Left lobe of liver (tissue), 2 donors: ENCODE data around the gene CIDEC. TPM values are rescaled to one million over a fixed set of nuclear protein-coding genes. Genes with fewer than 3 reads are reported as not detected.

ENCODE experiments used
- ATAC-seq: fragments of 200-7000 bp; cut with Tn5 transposase; one replicate; pipeline ENCODE4 v1.9.1; 2020; ENCODE audit warnings: mild to moderate bottlenecking, moderate library complexity
- DNase-seq: peaks from one replicate; pipeline ENCODE4 v3.0.0-alpha.2; 2020; ENCODE audit warnings: low spot score
- total RNA-seq: library from RNA; stranded (reverse); gene quantifications from one replicate; pipeline ENCODE4 v1.2.1, GENCODE V29; 2021
- donor health status: DM: no; HTN: no; CAD: no; lungs with moderate emphysema.
- donor health status: DM: no; HTN: yes; CAD: no.

Gene CIDEC
- total RNA-seq, 1 donor from 2014 or later: 0.83 TPM

DNA sequence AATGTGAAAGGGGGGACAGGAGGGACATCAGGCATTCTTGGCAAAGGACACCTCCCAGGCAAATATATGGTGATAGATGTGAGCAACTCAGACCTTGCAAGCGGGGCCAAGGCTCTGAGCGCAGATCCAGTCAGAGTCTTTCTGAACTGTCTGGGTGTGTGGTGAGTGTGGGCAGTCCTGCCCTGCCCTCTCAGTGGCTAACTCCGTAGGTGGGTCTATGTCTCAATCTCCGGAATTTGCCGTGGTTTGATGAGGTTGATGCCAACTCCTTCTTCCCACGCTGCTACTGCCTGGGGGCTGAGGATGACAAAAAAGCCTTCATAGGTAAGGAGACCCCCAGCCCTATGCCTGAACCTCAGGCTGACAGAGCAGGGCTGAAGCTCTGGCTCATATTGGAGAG, 62.6 kb downstream of the CIDEC start:
- no peak for DNase-seq
- ATAC-seq: no peak

Other genes with a start within 250 kb of the CIDEC start
- 18.7 TPM for gene MTMR14, start 230.7 kb downstream of the CIDEC start, total RNA-seq
- gene CPNE9, start 176.4 kb downstream of the CIDEC start, total RNA-seq: not detected
- 5.9 TPM for gene BRPF1, start 148.5 kb downstream of the CIDEC start, total RNA-seq
- 16.0 TPM for gene OGG1, start 130.3 kb downstream of the CIDEC start, total RNA-seq
- 24.6 TPM for gene CAMK1, start 110.3 kb downstream of the CIDEC start, total RNA-seq
- 25.8 TPM for gene TADA3, start 87.8 kb downstream of the CIDEC start, total RNA-seq
- 42.1 TPM for gene ARPC4, start 87.2 kb downstream of the CIDEC start, total RNA-seq
- 7.1 TPM for gene TTLL3, start 70.0 kb downstream of the CIDEC start, total RNA-seq
- gene RPUSD3, start 36.2 kb downstream of the CIDEC start, total RNA-seq: 21.1 TPM
- gene JAGN1, start 10.4 kb upstream of the CIDEC start, total RNA-seq: 21.4 TPM
- gene IL17RE, start 22.6 kb upstream of the CIDEC start, total RNA-seq: 2.5 TPM
- 52.2 TPM for gene IL17RC, start 36.8 kb upstream of the CIDEC start, total RNA-seq
- 41.0 TPM for gene CRELD1, start 53.6 kb upstream of the CIDEC start, total RNA-seq
- gene PRRT3, start 72.2 kb upstream of the CIDEC start, total RNA-seq: 0.50 TPM
- gene EMC3, start 106.6 kb upstream of the CIDEC start, total RNA-seq: 64.2 TPM
- 0.65 TPM for gene FANCD2, start 146.2 kb upstream of the CIDEC start, total RNA-seq
- gene FANCD2OS, start 228.0 kb upstream of the CIDEC start, total RNA-seq: not detected
- gene BRK1, start 235.4 kb upstream of the CIDEC start, total RNA-seq: 44.2 TPM